ENCODE data around the gene MMD.

GRCh38 chr17:55427587-55427882, 5.9 kb upstream of the MMD start:
- TF ChIP-seq TAF1 (IDR thresholded peaks at IDR 0.05; ENCODE audit: low read depth, low read length) = no peak
- TF ChIP-seq POLR2AphosphoS5 (IDR thresholded peaks at IDR 0.05; ENCODE audit: low read depth, low read length) = no peak
- TF ChIP-seq POLR2A (IDR thresholded peaks at IDR 0.05; ENCODE audit: low read depth, low read length) = no peak
- TF ChIP-seq SPI1 (IDR thresholded peaks at IDR 0.05; ENCODE audit: low read depth, low read length) = no peak
